IPS-15b (cell line): ENCODE data around the gene CSRNP3.

Source experiments
- H3K27me3 ChIP-seq: one replicate; pipeline ENCODE4 v1.6.1; 2013; ENCODE audit warnings: low read length; ENCODE audit not compliant: control insufficient read depth, insufficient read depth
- H3K36me3 ChIP-seq: one replicate; pipeline ENCODE4 v1.6.1; 2013; ENCODE audit warnings: low read length; ENCODE audit not compliant: control insufficient read depth, insufficient read depth
- H3K4me1 ChIP-seq: one replicate; pipeline ENCODE4 v1.6.1; 2013; ENCODE audit warnings: mild to moderate bottlenecking, low read length; ENCODE audit not compliant: control insufficient read depth, insufficient read depth
- H3K4me3 ChIP-seq: one replicate; pipeline ENCODE4 v1.5.1; 2013; ENCODE audit warnings: low read depth, low read length
- H3K9ac ChIP-seq: one replicate; pipeline ENCODE4 v1.6.1; 2013; ENCODE audit warnings: low read depth, mild to moderate bottlenecking, low read length
- H3K9me3 ChIP-seq: one replicate; pipeline ENCODE4 v1.6.1; 2013; ENCODE audit warnings: mild to moderate bottlenecking, low read length; ENCODE audit not compliant: control insufficient read depth, insufficient read depth

Gene CSRNP3

DNA sequence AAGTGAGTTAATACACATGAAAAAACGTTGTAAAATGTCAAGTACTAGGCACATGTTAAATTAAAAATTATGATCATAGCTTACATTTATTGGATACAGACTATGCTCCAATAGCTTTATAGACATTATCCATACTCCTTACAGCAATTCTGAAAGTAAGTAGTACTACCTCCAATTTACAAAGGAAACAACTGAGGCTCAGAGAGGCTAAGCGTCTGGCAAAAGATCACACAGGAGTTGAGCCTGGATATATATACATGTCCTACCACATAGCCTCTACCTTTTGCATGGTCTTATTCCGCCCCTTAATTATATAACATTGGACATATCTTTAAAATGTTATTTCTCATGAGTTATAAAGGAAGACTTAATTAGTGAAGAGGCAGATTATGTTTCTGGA lies 127.3 kb downstream of the CSRNP3 start:
- no peaks in the 10 kb centered on the region for H3K36me3 ChIP-seq
- H3K4me1 ChIP-seq: no peaks in the 10 kb centered on the region
- no peak overlapping the region for H3K4me3 ChIP-seq
- no peaks in the 10 kb centered on the region for H3K27me3 ChIP-seq
- H3K9me3 ChIP-seq: peaks cover 5% of the 10 kb centered on the region
- H3K9ac ChIP-seq: no peak overlapping the region

DNA sequence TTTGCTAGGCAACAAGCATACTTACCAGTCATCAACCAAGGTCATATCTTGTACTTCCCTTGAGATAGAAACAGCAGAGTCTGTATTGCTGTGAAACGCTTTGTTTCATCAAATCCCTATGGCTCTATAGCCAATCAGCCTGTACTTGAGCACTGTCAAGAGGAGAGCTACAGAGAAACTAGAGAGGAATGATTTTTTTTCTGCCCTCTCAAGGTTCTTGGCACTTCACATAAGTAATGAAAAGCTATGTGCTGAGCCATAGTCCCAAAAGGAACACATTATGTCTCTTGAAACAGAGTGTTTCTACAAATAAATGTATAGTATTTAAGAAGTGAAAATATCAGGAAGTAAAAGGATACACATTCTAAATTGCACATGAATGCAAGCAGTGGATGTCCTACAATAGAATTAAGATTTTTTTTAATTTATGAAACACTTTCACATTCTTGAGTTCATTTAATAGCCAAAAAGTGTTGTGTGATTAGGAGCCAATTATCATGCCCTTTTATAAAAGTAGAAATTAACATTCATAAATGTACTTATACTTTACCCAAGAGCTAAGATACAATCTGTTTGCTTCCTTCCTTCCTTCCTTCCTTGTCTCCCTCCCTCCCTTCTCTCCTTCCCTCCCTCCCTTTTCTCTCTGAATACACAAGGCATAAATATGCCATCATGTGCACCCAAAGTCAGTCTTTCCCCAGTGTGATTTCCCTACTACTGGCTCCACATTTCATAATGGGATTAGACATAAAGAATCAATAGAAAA lies 131.8 kb downstream of the CSRNP3 start:
- Histone ChIP-seq H3K27me3 (no peaks in the 10 kb centered on the region), H3K9ac (no peak overlapping the region), H3K36me3 (no peaks in the 10 kb centered on the region), H3K4me1 (no peaks in the 10 kb centered on the region), H3K9me3 (no peaks in the 10 kb centered on the region), H3K4me3 (no peak overlapping the region)

DNA sequence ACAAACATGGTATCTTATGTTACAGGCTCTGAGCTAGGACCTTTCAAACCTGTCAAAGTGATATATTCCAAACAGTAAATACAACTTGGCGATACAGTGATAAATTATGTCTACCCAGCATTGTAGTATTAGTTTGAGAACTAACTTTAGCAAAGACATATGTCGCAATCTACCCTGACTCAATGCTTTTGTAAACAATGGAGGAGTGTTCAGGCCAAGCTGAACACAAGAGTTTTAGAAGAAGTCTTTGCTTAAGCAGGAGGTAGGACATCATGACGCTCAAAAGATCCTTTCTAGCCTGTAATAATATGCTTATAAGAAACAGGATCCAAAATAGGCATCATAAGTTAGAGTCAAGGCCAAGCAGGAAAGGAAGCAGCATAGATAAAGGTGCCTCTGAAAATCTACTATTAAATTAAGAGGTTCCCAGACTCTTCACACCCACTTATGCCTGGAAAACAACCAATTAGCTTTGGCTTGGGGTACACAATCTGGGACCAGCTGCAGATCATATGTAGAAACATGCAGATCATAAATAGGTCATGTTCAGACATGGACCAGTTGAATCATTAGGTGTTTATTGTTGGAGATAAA lies 132.5 kb downstream of the CSRNP3 start:
- no peaks in the 10 kb centered on the region for H3K4me1 ChIP-seq
- no peak overlapping the region for H3K9ac ChIP-seq
- H3K36me3 ChIP-seq: no peaks in the 10 kb centered on the region
- no peaks in the 10 kb centered on the region for H3K9me3 ChIP-seq
- no peaks in the 10 kb centered on the region for H3K27me3 ChIP-seq
- no peak overlapping the region for H3K4me3 ChIP-seq

DNA sequence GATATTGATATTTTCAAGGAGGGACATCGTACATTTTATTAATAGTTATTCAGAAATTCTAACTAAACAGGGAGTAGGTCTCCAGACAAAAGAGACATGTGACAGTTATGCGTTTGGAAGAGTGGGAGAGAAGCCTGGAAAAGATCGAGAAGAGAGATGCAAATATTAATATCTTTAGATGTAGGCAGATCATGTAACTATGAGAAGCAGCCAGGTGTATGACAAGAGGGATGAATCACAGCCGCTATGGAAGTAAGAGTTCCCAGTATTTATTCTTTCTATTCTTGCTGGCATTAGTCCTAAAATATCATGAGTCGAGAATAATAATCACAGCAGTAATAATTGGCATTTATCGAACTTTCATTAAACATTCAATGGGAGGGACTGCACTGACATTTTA lies 140.2 kb downstream of the CSRNP3 start:
- H3K36me3 ChIP-seq: no peaks in the 10 kb centered on the region
- no peak overlapping the region for H3K4me3 ChIP-seq
- H3K27me3 ChIP-seq: no peaks in the 10 kb centered on the region
- H3K4me1 ChIP-seq: no peaks in the 10 kb centered on the region
- H3K9ac ChIP-seq: no peak overlapping the region
- H3K9me3 ChIP-seq: no peaks in the 10 kb centered on the region

DNA sequence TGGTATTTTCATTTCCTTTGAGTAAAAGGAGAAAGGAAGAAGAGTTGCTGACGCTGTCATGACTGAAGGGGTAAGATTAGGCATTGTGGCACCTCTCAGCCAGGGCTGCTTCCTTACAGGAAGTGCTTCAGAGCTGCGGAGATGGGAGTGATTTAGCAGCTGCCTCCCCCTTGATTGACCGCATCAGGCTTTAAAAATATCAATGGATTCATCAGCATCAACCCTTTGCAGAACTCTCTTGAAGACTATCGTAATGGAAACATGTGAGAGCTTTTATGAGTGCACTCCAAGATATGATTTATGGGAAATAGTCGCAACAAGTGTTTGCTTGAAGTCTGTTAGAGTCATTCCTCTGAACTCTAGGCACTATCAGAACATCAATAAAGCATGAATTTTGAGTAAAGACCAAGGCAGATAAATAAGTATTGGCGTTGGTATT lies 141.1 kb downstream of the CSRNP3 start:
- Histone ChIP-seq H3K4me3 (no peak overlapping the region), H3K4me1 (no peaks in the 10 kb centered on the region), H3K9me3 (no peaks in the 10 kb centered on the region), H3K36me3 (no peaks in the 10 kb centered on the region), H3K27me3 (no peaks in the 10 kb centered on the region), H3K9ac (no peak overlapping the region)

DNA sequence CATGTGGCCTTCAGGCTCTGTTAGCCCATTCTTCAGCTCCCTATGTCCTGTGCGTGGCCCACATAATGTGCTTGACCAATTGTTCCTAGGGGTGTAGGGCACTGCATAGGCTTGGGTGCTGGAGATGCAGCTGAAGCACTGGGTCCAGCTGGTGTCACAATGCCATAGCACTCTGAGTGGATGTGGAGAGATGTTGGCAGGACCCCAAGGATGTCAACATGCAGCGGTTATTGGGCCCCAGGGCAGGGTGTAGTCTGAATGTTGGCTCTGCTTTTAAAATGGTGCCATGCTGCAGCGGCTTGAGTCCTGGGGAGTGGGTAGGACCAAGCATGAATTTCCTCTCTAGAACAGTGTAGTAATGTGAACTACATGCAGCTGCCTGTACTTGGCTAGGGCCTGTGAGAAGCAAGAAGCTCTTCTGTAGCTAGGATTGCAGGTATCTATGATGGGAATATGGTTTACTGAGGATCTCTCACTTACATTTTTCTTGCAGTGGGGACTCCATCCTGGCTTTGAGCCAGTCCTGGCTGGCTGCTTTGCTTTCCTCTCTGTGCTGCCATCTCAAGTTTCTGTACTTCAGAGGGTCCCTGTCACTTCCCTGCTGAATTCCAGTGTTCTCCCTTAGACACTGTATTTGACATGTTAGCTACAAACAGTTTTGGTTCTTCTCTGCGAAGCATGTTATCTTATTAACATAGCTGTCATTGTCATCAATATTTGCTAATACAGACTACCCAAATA lies 148.4 kb downstream of the CSRNP3 start:
- Histone ChIP-seq H3K4me3 (no peak overlapping the region), H3K9me3 (no peaks in the 10 kb centered on the region), H3K27me3 (no peaks in the 10 kb centered on the region), H3K9ac (no peak overlapping the region), H3K4me1 (no peaks in the 10 kb centered on the region), H3K36me3 (no peaks in the 10 kb centered on the region)

DNA sequence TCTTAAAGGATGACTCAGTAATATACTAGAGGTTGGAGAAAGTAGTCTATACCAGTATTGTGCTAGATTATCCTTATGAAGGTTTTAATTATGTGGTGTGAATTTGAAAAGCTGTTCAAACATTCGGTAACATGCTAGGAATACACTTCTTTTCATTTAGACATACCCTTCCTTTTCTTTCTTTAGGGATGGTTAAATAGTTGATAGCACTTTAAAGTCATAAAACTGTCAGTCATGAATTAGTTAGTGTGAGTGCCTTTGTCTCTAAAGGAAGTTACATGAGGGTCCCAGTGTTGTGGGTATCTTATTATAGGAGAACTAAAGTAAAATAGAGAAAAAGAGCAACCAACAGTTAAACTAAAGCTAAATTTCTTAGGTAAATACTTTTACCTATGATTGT lies 149.3 kb downstream of the CSRNP3 start:
- Histone ChIP-seq H3K9ac (no peak overlapping the region), H3K4me1 (no peaks in the 10 kb centered on the region)

DNA sequence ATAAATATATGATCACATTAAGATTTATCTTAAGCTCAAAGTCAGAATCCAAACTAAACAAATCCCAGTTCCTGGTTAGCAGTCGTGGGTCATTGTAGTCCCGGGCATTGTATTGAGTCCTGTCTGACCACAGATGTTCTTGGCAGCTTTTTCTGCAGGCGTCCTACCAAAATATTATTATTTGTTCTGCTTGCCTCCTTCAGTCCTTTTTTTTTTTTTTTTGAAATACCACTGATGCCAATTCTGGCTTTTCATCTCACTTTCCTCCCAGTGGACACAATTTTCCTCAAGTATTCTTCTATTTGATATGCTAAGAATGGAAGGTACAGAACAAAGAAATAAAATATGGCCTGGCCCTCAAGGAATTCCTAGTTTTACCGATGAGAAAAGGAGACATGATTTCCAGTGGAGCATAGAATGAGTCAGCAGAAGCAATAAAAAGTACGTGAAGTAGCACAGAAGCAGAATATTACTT lies 151.6 kb downstream of the CSRNP3 start:
- Histone ChIP-seq H3K4me1 (peaks cover 6% of the 10 kb centered on the region), H3K4me3 (no peak overlapping the region), H3K9ac (no peak overlapping the region), H3K36me3 (no peaks in the 10 kb centered on the region), H3K9me3 (no peaks in the 10 kb centered on the region), H3K27me3 (no peaks in the 10 kb centered on the region)

More for the DNA sequence above, 149.3 kb downstream of the CSRNP3 start:
- H3K36me3 ChIP-seq: no peaks in the 10 kb centered on the region
- H3K9me3 ChIP-seq: no peaks in the 10 kb centered on the region
- H3K4me3 ChIP-seq: no peak overlapping the region
- H3K27me3 ChIP-seq: no peaks in the 10 kb centered on the region

DNA sequence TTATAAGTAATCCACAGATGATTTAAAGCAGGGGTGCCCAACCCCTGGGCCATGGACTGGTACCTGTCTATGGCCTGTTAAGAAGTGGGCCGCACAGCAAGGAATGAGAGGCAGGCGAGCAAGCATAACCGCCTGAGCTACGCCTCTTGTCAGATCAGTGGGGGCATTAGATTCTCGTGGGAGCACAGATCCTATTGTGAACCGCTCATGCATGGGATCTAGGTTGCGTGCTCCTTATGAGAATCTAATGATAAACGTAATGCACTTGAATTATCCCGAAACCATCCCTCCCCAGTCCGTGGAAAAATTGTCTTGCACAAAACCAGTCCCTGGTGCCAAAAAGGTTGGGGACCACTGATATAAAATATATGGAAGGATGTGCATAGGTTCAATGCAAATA lies 153.7 kb downstream of the CSRNP3 start:
- no peaks in the 10 kb centered on the region for H3K27me3 ChIP-seq
- no peak overlapping the region for H3K9ac ChIP-seq
- peaks cover 11% of the 10 kb centered on the region for H3K4me1 ChIP-seq
- no peak overlapping the region for H3K4me3 ChIP-seq
- H3K9me3 ChIP-seq: no peaks in the 10 kb centered on the region
- no peaks in the 10 kb centered on the region for H3K36me3 ChIP-seq

DNA sequence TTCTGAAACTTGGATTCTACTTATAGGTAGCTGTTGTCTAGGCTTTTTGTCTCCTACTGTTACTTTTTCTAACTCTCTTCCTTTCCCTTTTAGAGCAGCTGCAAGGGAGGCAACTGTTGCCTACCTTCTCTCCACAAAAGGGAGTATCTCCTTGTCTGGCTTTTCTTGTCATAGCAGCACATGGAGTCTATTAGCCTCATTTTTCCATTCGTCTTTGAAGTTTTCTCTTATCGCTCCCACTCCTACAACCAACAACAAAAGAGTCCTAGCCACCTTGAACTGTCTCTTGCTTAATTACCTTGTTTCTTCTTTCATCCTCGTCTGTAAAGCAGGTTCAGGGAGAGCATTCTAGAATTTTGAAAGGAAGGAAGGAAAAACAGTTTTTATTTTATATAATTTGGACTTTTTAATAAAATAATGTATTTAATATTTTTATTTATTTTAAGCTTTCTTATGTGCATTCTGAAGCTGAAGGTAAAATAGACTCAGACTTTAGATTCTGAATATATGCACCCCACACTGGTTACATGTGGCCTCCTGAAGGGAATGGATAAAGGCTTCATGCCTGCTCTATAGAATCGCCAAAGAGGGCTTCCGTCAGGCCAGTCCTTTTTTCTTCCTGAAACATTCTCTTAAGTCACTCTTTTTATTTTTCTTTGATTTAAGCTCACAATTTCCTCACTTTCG lies 154.4 kb downstream of the CSRNP3 start:
- no peaks in the 10 kb centered on the region for H3K9me3 ChIP-seq
- no peaks in the 10 kb centered on the region for H3K27me3 ChIP-seq
- no peak overlapping the region for H3K4me3 ChIP-seq
- H3K4me1 ChIP-seq: peaks cover 11% of the 10 kb centered on the region
- H3K9ac ChIP-seq: no peak overlapping the region
- H3K36me3 ChIP-seq: no peaks in the 10 kb centered on the region

DNA sequence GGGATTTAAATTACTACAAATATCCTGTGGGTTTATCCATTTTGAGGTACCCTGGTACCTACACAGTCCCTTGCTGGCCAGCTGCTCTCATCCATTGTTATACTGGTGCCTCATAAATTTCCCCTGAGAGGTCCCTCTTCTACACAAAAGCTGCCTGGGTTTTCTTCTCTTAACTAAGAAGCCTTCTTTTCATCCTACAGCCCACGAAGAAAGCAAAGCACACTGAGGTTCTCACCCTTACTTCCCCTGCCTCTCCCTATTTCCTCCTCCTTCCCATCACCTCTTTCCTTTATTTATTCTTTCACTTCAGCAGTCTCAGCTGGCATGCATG lies 154.9 kb downstream of the CSRNP3 start:
- Histone ChIP-seq H3K36me3 (no peaks in the 10 kb centered on the region), H3K4me1 (peaks cover 11% of the 10 kb centered on the region), H3K4me3 (no peak overlapping the region), H3K9ac (no peak overlapping the region), H3K27me3 (no peaks in the 10 kb centered on the region), H3K9me3 (no peaks in the 10 kb centered on the region)
